ENCODE results near the gene TAS2R3. TPM values are rescaled to one million over a fixed set of nuclear protein-coding genes. Genes with fewer than 3 reads are reported as not detected.
A peak's percentile ranks its signal among the peaks of the same experiment; 100 is the strongest.

The TAS2R3 gene
- total and polyA plus RNA-seq, 9 donors = 0.17 to 4.9 (median 3.1) TPM

- TF ChIP-seq POLR2A (IDR thresholded peaks at IDR 0.05) = no peak
- no peak for TF ChIP-seq EP300 (IDR thresholded peaks at IDR 0.05)
- WGBS, 3 donors = 97 to 99% (median 97%) methylated on average over 1 of the region's 1 CpG
- intact Hi-C loops (cut with DNase I) = no loop called here
Measured at GRCh38 chr7:141717450-141717849, 46.4 kb upstream of the TAS2R3 start.

GRCh38 chr7:141722529-141722928 lies 41.4 kb upstream of the TAS2R3 start:
- WGBS, 3 donors = 85 to 92% (median 91%) methylated on average over 2 of the region's 2 CpGs
- intact Hi-C loops (cut with DNase I) = no loop called here

More at GRCh38 chr7:141717450-141717849, 46.4 kb upstream of the TAS2R3 start:
- no peak overlapping the region for H3K4me3 ChIP-seq
- H3K27me3 ChIP-seq = no peaks in the 10 kb centered on the region
- DNase-seq = no peak
- H3K4me1 ChIP-seq (ENCODE audit: insufficient read depth) = no peaks in the 10 kb centered on the region
- no peaks in the 10 kb centered on the region for H3K36me3 ChIP-seq
- no peaks in the 10 kb centered on the region for H3K9me3 ChIP-seq
- H3K27ac ChIP-seq = no peak overlapping the region

GRCh38 chr7:141729020-141729419 lies 34.9 kb upstream of the TAS2R3 start:
- Histone ChIP-seq H3K4me3 (no peak overlapping the region), H3K9me3 (no peaks in the 10 kb centered on the region), H3K4me1 (ENCODE audit: insufficient read depth) (no peaks in the 10 kb centered on the region), H3K27me3 (no peaks in the 10 kb centered on the region), H3K36me3 (no peaks in the 10 kb centered on the region), H3K27ac (no peak overlapping the region)
- 84 to 97% (median 97%) methylated on average over 1 of the region's 1 CpG for WGBS, 3 donors
- intact Hi-C loops (cut with DNase I) = no loop called here
- no peak for DNase-seq
- TF ChIP-seq EP300 (IDR thresholded peaks at IDR 0.05) (no peak), CTCF (IDR thresholded peaks at IDR 0.05) (no peak)

More at GRCh38 chr7:141722529-141722928, 41.4 kb upstream of the TAS2R3 start:
- H3K4me3 ChIP-seq = no peak overlapping the region
- no peak overlapping the region for H3K27ac ChIP-seq
- no peak for TF ChIP-seq POLR2A (IDR thresholded peaks at IDR 0.05)
- no peak for TF ChIP-seq CTCF (IDR thresholded peaks at IDR 0.05)
- TF ChIP-seq EP300 (IDR thresholded peaks at IDR 0.05) = no peak
- H3K36me3 ChIP-seq = no peaks in the 10 kb centered on the region
- H3K27me3 ChIP-seq = no peaks in the 10 kb centered on the region
- no peaks in the 10 kb centered on the region for H3K9me3 ChIP-seq
- H3K4me1 ChIP-seq (ENCODE audit: insufficient read depth) = no peaks in the 10 kb centered on the region
- no peak for DNase-seq

GRCh38 chr7:141731476-141732149 lies 32.3 kb upstream of the TAS2R3 start:
- no peak for DNase-seq

More at GRCh38 chr7:141731476-141732149, 32.3 kb upstream of the TAS2R3 start:
- 70 to 82% (median 78%) methylated on average over 24 of the region's 24 CpGs for WGBS, 3 donors
- no peaks in the 10 kb centered on the region for H3K36me3 ChIP-seq
- intact Hi-C loops (cut with DNase I) = no loop called here
- TF ChIP-seq POLR2A (IDR thresholded peaks at IDR 0.05) = no peak
- peak in 1 of 3 donors; percentile 25 for TF ChIP-seq CTCF (IDR thresholded peaks at IDR 0.05)
- H3K4me3 ChIP-seq = no peak overlapping the region
- no peaks in the 10 kb centered on the region for H3K4me1 ChIP-seq (ENCODE audit: insufficient read depth)
- H3K27me3 ChIP-seq = no peaks in the 10 kb centered on the region
- no peaks in the 10 kb centered on the region for H3K9me3 ChIP-seq
- no peak overlapping the region for H3K27ac ChIP-seq
